Keratinocyte (primary cell): ENCODE measurements around the gene CHCHD1.

Experiments
- EZH2 ChIP-seq: IDR thresholded peaks from one replicate; pipeline ENCODE4 v1.6.1; 2012; ENCODE audit warnings: inconsistent platforms, mild to moderate bottlenecking, low read length, moderate library complexity
- TF ChIP-seq, protein P1 (sequence below), 3 experiments: IDR thresholded peaks in 1 of 3; conservative IDR thresholded peaks in 1 of 3; optimal IDR thresholded peaks in 1 of 3; 2 replicates in 2 of 3; 3 replicates in 1 of 3; pipeline versions ENCODE3 to v1.5.1; 2011; ENCODE audit warnings: low read length in 3 of 3, mild to moderate bottlenecking in 3 of 3, moderate library complexity in 2 of 3, control low read depth in 1 of 3, inconsistent platforms in 1 of 3; ENCODE audit not compliant: insufficient read depth in 2 of 3; ENCODE audit errors: extremely low read depth in 1 of 3

DNA sequence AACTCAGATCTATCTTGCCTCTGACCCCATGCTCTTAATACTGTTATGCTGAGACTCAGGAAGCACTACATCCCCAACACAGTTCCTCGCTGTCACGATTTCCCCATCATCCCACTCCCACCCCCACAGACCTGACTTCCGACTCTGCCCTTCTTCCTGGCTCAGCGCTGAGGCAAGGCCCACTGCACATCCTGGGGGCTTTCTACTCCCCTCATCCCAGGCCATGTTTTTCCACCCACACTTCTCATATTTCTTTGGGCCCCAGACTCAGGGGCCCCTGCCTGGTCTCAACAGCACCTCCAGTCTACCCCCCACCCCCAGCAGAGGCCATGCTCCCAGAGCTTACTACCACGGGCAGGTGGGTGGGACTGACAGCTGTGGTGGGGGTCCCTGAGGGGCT is 37.2 kb downstream of the CHCHD1 start:
- TF ChIP-seq, protein P1, sequence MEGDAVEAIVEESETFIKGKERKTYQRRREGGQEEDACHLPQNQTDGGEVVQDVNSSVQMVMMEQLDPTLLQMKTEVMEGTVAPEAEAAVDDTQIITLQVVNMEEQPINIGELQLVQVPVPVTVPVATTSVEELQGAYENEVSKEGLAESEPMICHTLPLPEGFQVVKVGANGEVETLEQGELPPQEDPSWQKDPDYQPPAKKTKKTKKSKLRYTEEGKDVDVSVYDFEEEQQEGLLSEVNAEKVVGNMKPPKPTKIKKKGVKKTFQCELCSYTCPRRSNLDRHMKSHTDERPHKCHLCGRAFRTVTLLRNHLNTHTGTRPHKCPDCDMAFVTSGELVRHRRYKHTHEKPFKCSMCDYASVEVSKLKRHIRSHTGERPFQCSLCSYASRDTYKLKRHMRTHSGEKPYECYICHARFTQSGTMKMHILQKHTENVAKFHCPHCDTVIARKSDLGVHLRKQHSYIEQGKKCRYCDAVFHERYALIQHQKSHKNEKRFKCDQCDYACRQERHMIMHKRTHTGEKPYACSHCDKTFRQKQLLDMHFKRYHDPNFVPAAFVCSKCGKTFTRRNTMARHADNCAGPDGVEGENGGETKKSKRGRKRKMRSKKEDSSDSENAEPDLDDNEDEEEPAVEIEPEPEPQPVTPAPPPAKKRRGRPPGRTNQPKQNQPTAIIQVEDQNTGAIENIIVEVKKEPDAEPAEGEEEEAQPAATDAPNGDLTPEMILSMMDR (optimal IDR thresholded peaks at IDR 0.05 in 1 of 3, IDR thresholded peaks at IDR 0.05 in 1 of 3, conservative IDR thresholded peaks at IDR 0.05 in 1 of 3; ENCODE audit: extremely low read depth in 1 of 3, insufficient read depth in 2 of 3, low read length in 3 of 3) = no peak
- TF ChIP-seq EZH2 = no peak
